ENCODE data around the gene NFYC.
"Not testable (repeated sequence)": the region's sequence is repeated elsewhere in the genome, so short reads cannot be mapped to it uniquely, and the experiment has no call there.

NFYC gene

GRCh38 chr1:40708750-40709099, 17.2 kb downstream of the NFYC start:
- DNase-seq: no peak

DNA sequence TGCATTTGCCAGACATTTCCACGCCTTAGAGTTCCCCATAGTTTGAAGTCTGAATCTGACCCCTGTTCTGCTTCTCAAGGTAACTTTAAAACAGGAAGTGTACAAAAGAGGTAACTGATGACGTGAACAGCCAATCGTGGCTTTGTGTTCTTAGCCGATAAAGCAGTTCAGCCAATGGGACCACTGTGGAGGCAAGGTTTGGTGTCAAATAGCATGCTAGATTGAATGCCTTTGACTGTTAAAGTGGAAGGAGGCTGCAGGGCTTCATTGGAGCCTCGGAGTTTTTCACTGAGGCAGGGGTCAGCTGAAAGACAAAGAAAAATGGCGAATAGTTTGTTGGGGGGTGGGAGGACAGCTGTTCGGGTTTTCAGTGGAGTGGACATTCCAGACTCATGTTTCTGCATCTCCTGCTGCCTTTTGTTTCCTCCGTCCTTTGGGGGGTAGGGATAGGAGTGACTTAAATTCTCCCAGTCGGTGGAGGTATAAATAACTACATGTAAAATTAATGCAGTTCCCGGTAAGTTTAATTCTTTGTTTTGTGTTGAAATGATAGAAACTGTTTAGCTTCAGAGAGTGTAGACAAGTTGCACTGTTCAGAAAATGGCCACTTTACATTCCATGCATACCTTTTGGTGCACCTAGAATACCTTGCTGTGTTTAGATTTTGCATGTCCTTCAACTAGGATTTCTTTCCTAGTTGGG, 17.7 kb downstream of the NFYC start:
- peak; percentile 68 for DNase-seq

GRCh38 chr1:40709802-40710278, 18.3 kb downstream of the NFYC start:
- DNase-seq: no peak

GRCh38 chr1:40710581-40711315, 19.2 kb downstream of the NFYC start:
- no peak for DNase-seq

- DNase-seq: no peak
Observed at GRCh38 chr1:40711465-40712404, 20.2 kb downstream of the NFYC start.

GRCh38 chr1:40712405-40712944, 21.0 kb downstream of the NFYC start:
- DNase-seq: no peak

DNA sequence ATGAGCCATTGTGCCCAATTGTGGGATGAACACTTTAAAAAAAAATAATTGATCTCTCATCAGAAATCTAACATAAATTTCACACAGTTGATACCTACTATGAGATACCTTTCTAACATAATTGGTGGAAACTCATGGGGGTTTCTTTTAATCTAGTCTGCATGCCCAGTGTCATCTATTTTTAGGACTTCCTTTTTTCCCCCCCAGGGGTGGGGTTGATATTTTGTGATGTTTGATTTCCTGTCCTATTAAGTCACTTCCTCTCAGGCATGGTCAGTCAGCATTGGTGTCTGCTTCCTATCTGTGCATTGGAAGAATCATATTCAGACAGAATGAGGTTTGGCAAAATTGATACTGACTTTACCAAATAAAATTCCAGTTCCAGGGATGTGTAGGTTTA, 21.5 kb downstream of the NFYC start:
- DNase-seq: no peak

DNA sequence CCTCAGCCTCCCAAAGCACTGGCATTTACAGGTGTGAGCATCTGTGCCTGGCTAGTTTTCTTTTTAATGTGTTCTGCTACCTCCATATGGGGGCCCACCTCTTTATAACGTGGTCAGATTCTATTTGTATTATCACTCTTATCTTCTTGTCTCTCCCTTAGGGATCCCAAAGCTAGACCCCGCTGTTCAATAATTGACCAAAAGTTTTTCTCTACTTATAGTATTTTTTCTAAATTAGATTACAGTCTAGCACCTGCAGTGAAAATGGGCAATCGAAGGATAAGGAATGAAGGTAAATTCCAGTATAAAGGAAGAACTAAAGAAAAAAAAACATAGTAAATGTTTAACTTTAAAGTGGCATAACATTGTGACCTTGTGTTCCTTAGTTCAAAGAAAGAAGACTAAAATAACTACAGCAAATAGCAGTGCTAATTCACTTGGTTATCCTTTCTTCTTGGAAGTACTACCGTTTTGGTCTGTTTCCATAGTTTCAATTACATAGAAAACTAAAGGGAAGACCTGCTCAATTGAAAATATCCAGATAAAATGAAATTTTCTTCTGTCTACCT, 24.1 kb downstream of the NFYC start:
- DNase-seq: no peak

DNA sequence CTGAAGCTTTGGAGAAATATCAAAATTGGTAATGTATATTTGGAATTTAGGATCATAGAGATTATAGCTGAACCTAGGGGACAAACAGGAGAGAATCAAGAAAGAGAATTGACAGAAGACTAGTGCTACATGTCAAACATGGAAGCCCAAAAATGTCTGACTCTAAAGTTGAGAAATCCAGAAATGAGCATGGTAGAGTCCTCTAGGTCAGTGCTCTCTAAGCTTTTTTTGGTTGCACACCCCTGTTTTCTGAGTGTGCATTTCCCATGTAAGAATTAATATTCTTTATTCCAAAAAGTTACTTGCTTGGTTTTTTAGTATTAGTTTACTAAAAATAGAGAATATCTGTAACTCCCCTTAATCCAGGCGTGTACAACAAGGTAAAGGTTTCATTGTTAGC, 25.6 kb downstream of the NFYC start:
- DNase-seq: no peak

DNA sequence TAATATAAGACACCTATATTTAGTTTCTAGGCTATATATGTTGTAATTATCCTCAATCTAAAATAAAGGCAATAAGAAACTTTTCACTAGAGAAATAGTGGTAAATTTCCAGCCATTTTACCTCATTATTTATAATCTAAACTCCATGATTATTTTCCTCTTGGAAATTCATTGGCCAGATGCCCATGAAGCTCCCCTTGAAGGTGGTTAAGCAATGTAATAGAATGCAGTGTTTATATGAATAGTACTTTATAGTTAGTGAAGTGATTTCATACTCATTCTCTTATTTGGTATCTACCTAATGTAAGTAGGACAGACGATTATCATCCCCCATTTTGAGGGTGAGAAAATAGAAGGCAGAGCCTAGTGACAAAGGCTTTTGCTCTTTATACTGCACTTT, 26.5 kb downstream of the NFYC start:
- no peak for DNase-seq

GRCh38 chr1:40720493-40720892, 29.0 kb downstream of the NFYC start:
- no peak for DNase-seq

GRCh38 chr1:40722622-40723021, 31.1 kb downstream of the NFYC start:
- DNase-seq: no peak

DNA sequence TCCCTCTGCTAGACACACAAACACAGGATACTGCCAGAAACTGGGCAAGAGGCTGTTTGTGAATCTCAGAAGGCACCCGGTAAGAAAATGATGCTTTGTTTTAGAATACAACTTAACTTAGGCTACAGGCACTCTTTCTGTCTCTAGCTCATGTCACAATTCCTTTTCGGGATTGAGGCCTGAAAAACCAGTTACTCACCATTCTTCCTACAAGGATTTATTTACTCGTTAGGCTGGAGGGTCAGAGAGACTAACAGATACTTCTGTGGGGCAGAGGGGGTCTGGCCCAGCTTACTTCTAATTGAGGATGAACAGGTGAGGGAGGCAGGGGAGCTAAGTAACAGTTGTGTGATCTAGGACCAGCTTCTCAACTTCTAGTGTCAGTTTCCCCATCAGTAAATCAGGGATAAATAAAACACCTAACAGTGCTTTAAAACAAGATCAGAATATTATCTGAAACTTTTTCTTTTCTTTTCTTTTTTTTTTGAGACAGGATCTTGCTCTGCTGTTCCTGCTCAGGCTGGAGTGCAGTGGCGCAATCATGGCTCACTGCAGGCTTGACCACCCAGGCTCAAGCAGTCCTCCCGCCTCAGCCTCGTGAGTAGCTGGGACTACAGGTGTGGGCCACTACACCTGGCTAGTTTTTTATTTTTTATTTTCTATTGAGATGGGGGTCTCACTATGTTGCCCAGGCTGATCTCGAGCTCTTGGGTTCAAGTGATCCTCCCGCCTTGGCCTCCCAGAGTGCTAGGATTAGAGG, 31.9 kb downstream of the NFYC start:
- DNase-seq: no peak

DNA sequence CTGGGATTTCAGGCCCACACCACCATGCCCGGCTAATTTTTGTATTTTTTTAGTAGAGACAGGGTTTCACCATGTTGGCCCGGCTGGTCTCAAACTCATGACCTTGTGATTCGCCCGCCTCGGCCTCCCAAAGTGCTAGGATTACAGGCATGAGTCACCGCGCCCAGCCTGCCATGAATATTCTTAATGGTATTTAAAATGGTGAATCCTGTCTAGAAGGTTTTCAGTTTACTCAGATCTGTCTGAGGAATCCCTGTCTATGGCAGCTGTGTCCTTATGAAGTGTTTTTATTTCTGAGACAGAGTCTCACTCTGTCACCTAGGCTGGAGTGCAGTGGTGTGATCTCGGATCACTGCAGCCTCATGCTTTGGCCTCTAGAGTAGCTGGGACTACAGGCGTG, 36.2 kb downstream of the NFYC start:
- not testable (repeated sequence) for DNase-seq

GRCh38 chr1:40729316-40729862, 37.9 kb downstream of the NFYC start:
- not testable (repeated sequence) for DNase-seq

- DNase-seq: no peak
Observed at GRCh38 chr1:40732756-40733301, 41.3 kb downstream of the NFYC start.

DNA sequence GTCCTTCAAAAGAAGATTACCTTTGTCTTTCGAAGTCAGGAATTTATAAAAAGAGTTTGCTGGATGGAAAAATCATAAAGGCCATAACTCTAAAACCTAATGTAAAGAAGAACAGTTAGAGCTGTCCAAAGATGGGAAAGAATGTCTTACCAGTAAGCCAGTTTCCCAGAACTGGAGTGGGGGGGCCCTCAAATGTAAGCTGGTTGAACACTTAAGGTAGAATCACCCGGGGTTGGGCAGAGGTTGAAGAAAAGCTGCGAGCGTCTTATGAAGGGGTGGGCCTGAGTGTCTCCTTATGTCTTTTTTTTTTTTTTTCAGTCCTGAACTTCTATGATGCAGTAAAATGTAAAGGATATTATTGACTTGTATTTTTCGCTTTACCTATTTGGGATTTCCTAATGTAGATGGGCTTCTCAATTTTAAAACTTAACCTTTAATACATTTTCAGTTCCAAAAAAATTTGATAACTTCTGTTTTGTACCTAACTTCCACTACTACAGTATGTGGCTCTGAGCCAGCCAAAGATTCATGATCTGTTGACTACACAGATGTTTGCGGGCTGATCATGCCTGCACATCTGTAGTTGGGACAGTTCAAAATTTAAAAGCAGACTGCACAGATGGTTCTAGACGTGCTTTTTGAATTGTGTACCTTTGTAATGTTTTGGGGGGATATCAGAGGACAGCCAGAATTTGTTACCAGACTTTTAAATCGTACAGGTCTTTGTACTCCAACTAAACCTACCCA, 43.6 kb downstream of the NFYC start:
- DNase-seq: no peak

DNA sequence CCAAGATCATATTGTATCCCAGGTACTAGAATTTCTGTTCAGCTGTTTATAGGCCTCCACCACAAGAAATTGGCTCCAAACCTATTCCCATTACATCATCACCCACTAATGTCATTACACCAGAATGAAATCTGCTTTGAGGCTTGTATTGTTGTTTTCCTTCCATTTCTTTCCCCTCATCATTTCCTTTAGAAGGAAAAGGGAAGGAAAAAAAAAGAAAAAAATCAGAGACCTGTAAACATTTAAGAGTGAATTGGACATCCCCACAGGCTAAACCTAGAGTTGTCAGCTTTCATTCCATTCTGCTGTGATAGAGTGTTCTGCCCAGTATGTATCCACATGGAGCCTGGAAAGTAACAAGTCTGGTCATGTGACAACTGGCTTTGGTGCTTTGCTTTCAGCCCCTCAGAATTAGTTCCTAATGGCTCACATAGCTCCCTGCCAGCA, 44.6 kb downstream of the NFYC start:
- DNase-seq: no peak

DNA sequence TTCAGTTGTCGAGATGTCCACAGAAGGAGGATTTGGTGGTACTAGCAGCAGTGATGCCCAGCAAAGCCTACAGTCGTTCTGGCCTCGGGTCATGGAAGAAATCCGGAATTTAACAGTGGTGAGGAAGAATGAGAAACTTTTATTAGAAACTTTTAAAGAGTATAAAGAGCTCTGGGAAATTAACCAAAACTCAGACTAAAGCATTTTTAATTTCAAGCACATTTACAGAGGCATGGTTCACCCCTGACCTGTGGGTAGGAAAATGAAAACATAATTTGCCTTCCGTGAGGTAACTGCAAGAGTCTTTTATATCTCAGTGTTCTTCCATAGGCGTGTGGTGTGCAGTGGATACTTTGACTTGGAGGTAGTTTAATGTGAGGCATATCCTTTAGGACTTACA, 47.3 kb downstream of the NFYC start:
- DNase-seq: no peak

DNA sequence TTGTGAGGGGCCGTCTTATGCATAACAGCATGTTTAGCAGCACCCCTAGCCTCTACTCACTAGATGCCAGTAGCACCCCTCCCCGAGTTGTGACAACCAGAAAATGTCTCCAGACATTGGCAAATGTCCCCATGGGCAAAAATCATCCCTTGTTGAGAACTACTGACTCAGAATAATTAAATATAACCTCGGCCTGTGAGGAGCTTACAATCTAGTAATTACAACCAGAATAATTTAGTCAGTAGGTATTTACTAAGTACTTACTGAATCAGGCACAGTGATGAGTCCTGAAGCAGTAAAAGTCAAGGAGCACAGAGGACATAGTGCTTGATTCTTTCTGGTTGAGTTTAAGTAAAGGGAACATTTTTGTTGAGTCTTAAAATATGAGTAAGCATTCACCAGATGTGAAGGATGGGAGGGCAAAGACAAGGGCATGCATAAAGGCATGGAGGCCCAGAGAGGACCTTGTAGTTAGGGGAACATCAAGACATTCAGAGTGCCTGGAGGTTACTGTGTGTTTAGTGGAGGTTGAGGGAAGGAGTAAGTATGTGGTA, 48.0 kb downstream of the NFYC start:
- DNase-seq: no peak

Data from stimulated activated CD8-positive, alpha-beta memory T cell treated with anti-CD3 and anti-CD28 coated beads, Interleukin-4, amount 100 ng/mL, for 48 hours (primary cell).